Endodermal cell (in vitro differentiated cells): ENCODE data around the gene COX10. TPM values are rescaled to one million over a fixed set of nuclear protein-coding genes. Genes with fewer than 3 reads are reported as not detected.

ENCODE experiments used
- DNase-seq: peaks from one replicate; pipeline ENCODE4 v3.0.0-alpha.2; 2017
- H3K27ac ChIP-seq: 2 replicates; pipeline ENCODE4 v1.5.1; 2013; ENCODE audit warnings: mild to moderate bottlenecking, low read depth, low read length, moderate library complexity
- H3K27me3 ChIP-seq: 2 replicates; pipeline ENCODE4 v1.6.1; 2013; ENCODE audit warnings: mild to moderate bottlenecking, low read length, moderate library complexity; ENCODE audit not compliant: insufficient read depth, control insufficient read depth, poor library complexity, severe bottlenecking
- H3K36me3 ChIP-seq: 2 replicates; pipeline ENCODE4 v1.7.0; 2013; ENCODE audit warnings: mild to moderate bottlenecking, low read length, moderate library complexity; ENCODE audit not compliant: control insufficient read depth, insufficient read depth
- H3K4me1 ChIP-seq: one replicate; pipeline ENCODE4 v1.7.0; 2013; ENCODE audit warnings: low read length; ENCODE audit not compliant: control insufficient read depth, insufficient read depth
- H3K4me3 ChIP-seq: 2 replicates; pipeline ENCODE4 v1.5.1; 2013; ENCODE audit warnings: mild to moderate bottlenecking, low read length, moderate library complexity
- H3K9ac ChIP-seq: 2 replicates; pipeline ENCODE4 v1.6.1; 2013; ENCODE audit warnings: mild to moderate bottlenecking, low read length, moderate library complexity; ENCODE audit not compliant: poor library complexity, severe bottlenecking; ENCODE audit errors: extremely low read depth
- H3K9me3 ChIP-seq: 2 replicates; pipeline ENCODE4 v1.6.1; 2013; ENCODE audit warnings: mild to moderate bottlenecking, low read length, moderate library complexity; ENCODE audit not compliant: control insufficient read depth
- H3K27ac Mint-ChIP-seq: 2 replicates; pipeline ENCODE4 v1.8.0; 2020; ENCODE audit warnings: mixed read lengths
- H3K27me3 Mint-ChIP-seq: 2 replicates; pipeline ENCODE4 v1.8.0; 2021; ENCODE audit warnings: mild to moderate bottlenecking, mixed read lengths; ENCODE audit not compliant: insufficient read depth
- H3K36me3 Mint-ChIP-seq: 2 replicates; pipeline ENCODE4 v1.8.0; 2020; ENCODE audit warnings: low read depth, mixed read lengths
- H3K4me1 Mint-ChIP-seq: 2 replicates; pipeline ENCODE4 v1.8.0; 2020; ENCODE audit warnings: mixed read lengths
- H3K4me3 Mint-ChIP-seq: 2 replicates; pipeline ENCODE4 v1.8.0; 2020; ENCODE audit warnings: mild to moderate bottlenecking, moderate library complexity, mixed read lengths
- H3K9me3 Mint-ChIP-seq: 2 replicates; pipeline ENCODE4 v1.8.0; 2020; ENCODE audit warnings: mild to moderate bottlenecking, mixed read lengths
- CTCF ChIP-seq: fragments of 200-600 bp; sonication (generic); conservative IDR thresholded peaks from 2 replicates; pipeline ENCODE4 v1.5.0; 2021; ENCODE audit warnings: antibody characterized with exemption, mild to moderate bottlenecking
- WGBS, 2 experiments: methylation state at CpG; one replicate each; pipeline versions ENCODE4 v1.1.5 to v1.1.7; 2013; ENCODE audit warnings: missing lambda C conversion rate in 2 of 2, mixed read lengths in 1 of 2; ENCODE audit not compliant: insufficient coverage in 1 of 2, insufficient read length in 1 of 2; 5-methylcytosine and 5-hydroxymethylcytosine counted together
- total RNA-seq, 2 donors: library from RNA; stranded (reverse); fragmentation: NEBNext Ultra II Directional in 1 of 2; extraction: Animal tissue kit (Norgen Biotek cat#: 25700) in 1 of 2; gene quantifications; 2 replicates in 1 of 2; 3 replicates in 1 of 2; pipeline ENCODE4 v1.2.1, GENCODE V29; 2021

The COX10 gene
- total RNA-seq, 2 donors from 2014 or later, result 15.0 to 15.4 TPM

GRCh38 chr17:14150619-14151018, 81.3 kb downstream of the COX10 start:
- H3K27ac ChIP-seq, result no peak overlapping the region
- no peaks in the 10 kb centered on the region for H3K4me1 ChIP-seq
- TF ChIP-seq CTCF, result no peak
- Mint-ChIP-seq H3K4me1 (no peaks in the 10 kb centered on the region), H3K27ac (no peak overlapping the region), H3K4me3 (no peak overlapping the region), H3K36me3 (peaks cover 1% of the 10 kb centered on the region), H3K27me3 (no peaks in the 10 kb centered on the region), H3K9me3 (no peaks in the 10 kb centered on the region)
- H3K9ac ChIP-seq, result no peak overlapping the region
- no peaks in the 10 kb centered on the region for H3K36me3 ChIP-seq
- no peak for DNase-seq
- 79 to 85% methylated on average over 2 of the region's 2 CpGs for WGBS, 2 experiments
- H3K9me3 ChIP-seq, result no peaks in the 10 kb centered on the region
- H3K4me3 ChIP-seq, result no peak overlapping the region
- H3K27me3 ChIP-seq, result no peaks in the 10 kb centered on the region

DNA sequence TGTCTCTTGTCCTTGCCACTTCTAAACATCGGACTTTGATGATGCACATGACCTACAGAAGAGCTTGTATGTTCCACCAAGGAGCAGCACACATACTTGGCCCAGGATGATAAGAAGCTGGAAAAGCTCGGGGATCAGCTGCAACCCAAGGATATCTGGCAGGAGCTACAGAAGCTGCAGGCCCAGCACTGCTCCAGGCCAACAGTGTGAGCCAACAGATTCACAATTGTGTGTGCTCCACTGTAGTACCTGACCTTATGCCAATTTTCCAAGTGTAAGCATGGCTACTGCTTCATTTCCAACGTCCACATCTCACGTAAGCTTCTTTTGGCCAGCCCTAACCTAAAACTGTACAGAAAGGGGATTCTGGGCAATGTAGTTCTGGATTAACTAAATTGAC, 83.4 kb downstream of the COX10 start:
- Histone ChIP-seq H3K9me3 (no peaks in the 10 kb centered on the region), H3K4me1 (no peaks in the 10 kb centered on the region), H3K27ac (no peak overlapping the region), H3K36me3 (no peaks in the 10 kb centered on the region), H3K9ac (no peak overlapping the region), H3K4me3 (no peak overlapping the region), H3K27me3 (no peaks in the 10 kb centered on the region)
- Mint-ChIP-seq H3K36me3 (no peaks in the 10 kb centered on the region), H3K4me3 (no peak overlapping the region), H3K27ac (no peak overlapping the region), H3K9me3 (no peaks in the 10 kb centered on the region), H3K4me1 (no peaks in the 10 kb centered on the region), H3K27me3 (no peaks in the 10 kb centered on the region)
- DNase-seq, result no peak
- 95 to 97% methylated on average over 4 of the region's 4 CpGs for WGBS, 2 experiments
- TF ChIP-seq CTCF, result no peak

DNA sequence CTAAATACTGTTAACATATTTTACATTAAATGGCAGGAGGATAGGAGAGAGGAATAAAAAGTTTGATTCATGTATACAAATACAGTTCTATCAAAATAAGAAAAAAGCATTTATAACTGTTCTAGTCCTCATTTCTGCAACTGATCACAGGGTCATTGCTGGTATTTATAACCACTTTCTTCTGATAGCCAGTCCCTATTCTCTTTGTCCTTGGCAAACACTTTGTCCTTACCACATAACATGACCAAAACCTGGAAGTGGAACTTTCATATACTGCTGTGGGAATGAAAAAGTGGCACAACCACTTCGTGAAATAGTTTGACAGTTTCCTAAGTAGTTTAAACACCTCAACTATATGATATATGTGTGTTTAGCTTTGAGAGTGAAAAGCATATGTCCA, 84.1 kb downstream of the COX10 start:
- Mint-ChIP-seq H3K4me1 (no peaks in the 10 kb centered on the region), H3K9me3 (no peaks in the 10 kb centered on the region), H3K27me3 (no peaks in the 10 kb centered on the region), H3K27ac (no peak overlapping the region), H3K36me3 (no peaks in the 10 kb centered on the region), H3K4me3 (no peak overlapping the region)
- TF ChIP-seq CTCF, result no peak
- H3K9ac ChIP-seq, result no peak overlapping the region
- no peaks in the 10 kb centered on the region for H3K4me1 ChIP-seq
- 100% methylated on average over 1 of the region's 1 CpG; no CpG with 5 or more reads in 1 of the 2 experiments for WGBS, 2 experiments
- H3K27me3 ChIP-seq, result no peaks in the 10 kb centered on the region
- DNase-seq, result no peak
- H3K9me3 ChIP-seq, result no peaks in the 10 kb centered on the region
- H3K4me3 ChIP-seq, result no peak overlapping the region
- no peak overlapping the region for H3K27ac ChIP-seq
- H3K36me3 ChIP-seq, result no peaks in the 10 kb centered on the region
